H9 (cell line): ENCODE measurements around the gene ARHGEF12. TPM values are rescaled to one million over a fixed set of nuclear protein-coding genes. Genes with fewer than 3 reads are reported as not detected.

Experiments
- DNase-seq: peaks from one replicate; pipeline ENCODE4 v3.0.0-alpha.2; 2017
- H2AFZ ChIP-seq: one replicate; pipeline ENCODE4 v1.6.1; 2013; ENCODE audit warnings: mild to moderate bottlenecking, low read length, control low read depth, moderate library complexity
- H2AK5ac ChIP-seq: 2 replicates; pipeline ENCODE4 v1.6.1; 2013; ENCODE audit warnings: low read length, control low read depth, mixed read lengths; ENCODE audit not compliant: insufficient read length
- H2BK120ac ChIP-seq: one replicate; pipeline ENCODE4 v1.6.1; 2013; ENCODE audit warnings: low read depth, mild to moderate bottlenecking, low read length, control low read depth, inconsistent platforms; ENCODE audit not compliant: poor library complexity, severe bottlenecking
- H2BK12ac ChIP-seq: 2 replicates; pipeline ENCODE4 v1.6.1; 2013; ENCODE audit warnings: low read length, control low read depth, mixed read lengths, low read depth; ENCODE audit not compliant: insufficient read length
- H2BK15ac ChIP-seq: 2 replicates; pipeline ENCODE4 v1.6.1; 2013; ENCODE audit warnings: low read depth, low read length, control low read depth
- H2BK20ac ChIP-seq: one replicate; pipeline ENCODE4 v1.6.1; 2013; ENCODE audit warnings: low read depth, mild to moderate bottlenecking, low read length, control low read depth, inconsistent platforms; ENCODE audit not compliant: poor library complexity, severe bottlenecking
- H2BK5ac ChIP-seq: 2 replicates; pipeline ENCODE4 v1.6.1; 2013; ENCODE audit warnings: low read length, control low read depth, mixed read lengths; ENCODE audit not compliant: insufficient read length
- H3K14ac ChIP-seq: 2 replicates; pipeline ENCODE4 v1.6.1; 2013; ENCODE audit warnings: low read length, control low read depth; ENCODE audit not compliant: insufficient read depth
- H3K18ac ChIP-seq: 2 replicates; pipeline ENCODE4 v1.6.1; 2013; ENCODE audit warnings: low read depth, mild to moderate bottlenecking, mixed read lengths, low read length, control low read depth; ENCODE audit not compliant: insufficient read length
- H3K23ac ChIP-seq: 2 replicates; pipeline ENCODE4 v1.6.1; 2013; ENCODE audit warnings: low read length, control low read depth, mixed read lengths, low read depth; ENCODE audit not compliant: insufficient read length
- H3K23me2 ChIP-seq: 2 replicates; pipeline ENCODE4 v1.6.1; 2013; ENCODE audit warnings: low read depth, mild to moderate bottlenecking, mixed read lengths, low read length, control low read depth; ENCODE audit not compliant: insufficient read length, poor library complexity, severe bottlenecking
- H3K27ac ChIP-seq: 2 replicates; pipeline ENCODE4 v1.5.1; 2013; ENCODE audit warnings: low read length, control low read depth, mixed read lengths, low read depth; ENCODE audit not compliant: insufficient read length
- H3K27me3 ChIP-seq: 2 replicates; pipeline ENCODE4 v1.6.1; 2013; ENCODE audit warnings: low read length, control low read depth, inconsistent platforms; ENCODE audit not compliant: insufficient read depth
- H3K4ac ChIP-seq: 2 replicates; pipeline ENCODE4 v1.6.1; 2013; ENCODE audit warnings: low read depth, mild to moderate bottlenecking, control low read depth, inconsistent platforms, low read length, moderate library complexity
- H3K4me1 ChIP-seq: 2 replicates; pipeline ENCODE4 v1.6.1; 2013; ENCODE audit warnings: low read length, control low read depth, inconsistent platforms; ENCODE audit not compliant: insufficient read depth
- H3K4me2 ChIP-seq: 2 replicates; pipeline ENCODE4 v1.6.1; 2013; ENCODE audit warnings: low read length, control low read depth, mixed read lengths; ENCODE audit not compliant: insufficient read length, insufficient read depth
- H3K56ac ChIP-seq: 2 replicates; pipeline ENCODE4 v1.6.1; 2013; ENCODE audit warnings: low read depth, mild to moderate bottlenecking, mixed read lengths, low read length, control low read depth; ENCODE audit not compliant: insufficient read length
- H3K79me1 ChIP-seq: 2 replicates; pipeline ENCODE4 v1.6.1; 2013; ENCODE audit warnings: low read depth, mild to moderate bottlenecking, moderate library complexity, low read length, control low read depth, inconsistent platforms; ENCODE audit not compliant: insufficient read depth, poor library complexity, severe bottlenecking
- H3K79me2 ChIP-seq: 2 replicates; pipeline ENCODE4 v1.6.1; 2013; ENCODE audit warnings: low read length, control low read depth, inconsistent platforms; ENCODE audit not compliant: insufficient read depth
- H3K9ac ChIP-seq: 2 replicates; pipeline ENCODE4 v1.6.1; 2013; ENCODE audit warnings: low read length, control low read depth, mixed read lengths; ENCODE audit not compliant: insufficient read length; ENCODE audit errors: extremely low read depth
- H3K9me3 ChIP-seq: one replicate; pipeline ENCODE4 v1.6.1; 2013; ENCODE audit warnings: low read depth, low read length, inconsistent platforms; ENCODE audit not compliant: control insufficient read depth
- H3T11ph ChIP-seq: one replicate; pipeline ENCODE4 v1.6.1; 2013; ENCODE audit warnings: mild to moderate bottlenecking, low read length, control low read depth, inconsistent platforms
- H4K20me1 ChIP-seq: one replicate; pipeline ENCODE4 v1.6.1; 2013; ENCODE audit not compliant: control insufficient read depth, insufficient read length, insufficient read depth
- H4K5ac ChIP-seq: 2 replicates; pipeline ENCODE4 v1.6.1; 2013; ENCODE audit warnings: low read depth, mild to moderate bottlenecking, mixed read lengths, low read length, control low read depth; ENCODE audit not compliant: insufficient read length
- H4K8ac ChIP-seq: replicated peaks from 2 replicates; pipeline ENCODE4 v1.6.1; 2013; ENCODE audit warnings: low read length, control low read depth, mixed read lengths, low read depth; ENCODE audit not compliant: insufficient read length
- H4K91ac ChIP-seq: 2 replicates; pipeline ENCODE4 v1.6.1; 2013; ENCODE audit warnings: low read depth, mild to moderate bottlenecking, moderate library complexity, mixed read lengths, low read length, control low read depth; ENCODE audit not compliant: insufficient read length
- H3K27ac Mint-ChIP-seq, 3 experiments: 2 replicates in 2 of 3; 3 replicates in 1 of 3; pipeline ENCODE4 v1.8.0; 2020 to 2021; ENCODE audit warnings: mixed read lengths in 3 of 3, mild to moderate bottlenecking in 1 of 3, moderate library complexity in 1 of 3
- H3K27me3 Mint-ChIP-seq: 2 replicates; pipeline ENCODE4 v1.8.0; 2021; ENCODE audit warnings: low read depth, mild to moderate bottlenecking, moderate library complexity, mixed read lengths
- H3K36me3 Mint-ChIP-seq, 3 experiments: 2 replicates in 2 of 3; 3 replicates in 1 of 3; pipeline ENCODE4 v1.8.0; 2020 to 2021; ENCODE audit warnings: low read depth in 3 of 3, mixed read lengths in 3 of 3; ENCODE audit not compliant: insufficient read depth in 1 of 3
- H3K4me1 Mint-ChIP-seq, 2 experiments: 2 replicates each; pipeline ENCODE4 v1.8.0; 2020; ENCODE audit warnings: mixed read lengths in 2 of 2
- H3K4me3 Mint-ChIP-seq, 2 experiments: 2 replicates in 1 of 2; 3 replicates in 1 of 2; pipeline ENCODE4 v1.8.0; 2020 to 2021; ENCODE audit warnings: mild to moderate bottlenecking in 2 of 2, mixed read lengths in 2 of 2, moderate library complexity in 1 of 2
- H3K9me3 Mint-ChIP-seq, 2 experiments: 2 replicates in 1 of 2; 3 replicates in 1 of 2; pipeline ENCODE4 v1.8.0; 2020; ENCODE audit warnings: mild to moderate bottlenecking in 2 of 2, mixed read lengths in 2 of 2, moderate library complexity in 1 of 2
- WGBS: extraction: QIAGEN DNeasy Blood & Tissue Kit; methylation state at CpG from one replicate; pipeline ENCODE4 v1.1.7; 2013; ENCODE audit warnings: missing lambda C conversion rate, low lambda C conversion rate, mixed read lengths; ENCODE audit not compliant: insufficient read length; ENCODE audit errors: extremely low coverage; 5-methylcytosine and 5-hydroxymethylcytosine counted together
- total RNA-seq: library from RNA; stranded (reverse); gene quantifications from 2 replicates; pipeline ENCODE4 v1.2.1, GENCODE V29; 2021
- TF ChIP-seq, protein P1 (sequence below): fragments of 200-600 bp; sonication (generic); conservative IDR thresholded peaks from 3 replicates; pipeline ENCODE4 v1.8.0; 2021; ENCODE audit warnings: antibody characterized with exemption, mild to moderate bottlenecking

Gene ARHGEF12
- total RNA-seq, 1 experiment from 2014 or later = 27.0 TPM

DNA sequence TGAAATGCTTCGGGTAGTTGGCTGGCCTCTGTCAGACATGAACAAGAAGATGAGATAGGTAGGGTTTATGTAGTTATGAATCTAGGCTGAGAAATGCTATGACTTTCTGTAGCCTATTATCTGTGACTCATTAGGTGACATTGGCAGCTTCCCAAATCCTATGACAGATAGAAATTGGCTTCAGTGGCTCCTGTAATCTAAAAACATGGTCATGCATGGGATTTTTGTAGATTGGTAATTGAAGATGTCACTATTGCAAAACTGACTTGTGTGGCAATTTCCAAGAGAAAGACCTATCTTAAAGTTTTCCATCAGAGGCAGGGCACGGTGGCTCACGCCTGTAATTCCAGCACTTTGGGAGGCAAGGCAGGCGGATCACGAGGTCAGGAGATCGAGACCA is 145.9 kb downstream of the ARHGEF12 start:
- no peak overlapping the region for H3K4ac ChIP-seq
- no peaks in the 10 kb centered on the region for H3K23me2 ChIP-seq
- H3T11ph ChIP-seq = no peak overlapping the region
- no peak overlapping the region for H2BK15ac ChIP-seq
- TF ChIP-seq, protein P1, sequence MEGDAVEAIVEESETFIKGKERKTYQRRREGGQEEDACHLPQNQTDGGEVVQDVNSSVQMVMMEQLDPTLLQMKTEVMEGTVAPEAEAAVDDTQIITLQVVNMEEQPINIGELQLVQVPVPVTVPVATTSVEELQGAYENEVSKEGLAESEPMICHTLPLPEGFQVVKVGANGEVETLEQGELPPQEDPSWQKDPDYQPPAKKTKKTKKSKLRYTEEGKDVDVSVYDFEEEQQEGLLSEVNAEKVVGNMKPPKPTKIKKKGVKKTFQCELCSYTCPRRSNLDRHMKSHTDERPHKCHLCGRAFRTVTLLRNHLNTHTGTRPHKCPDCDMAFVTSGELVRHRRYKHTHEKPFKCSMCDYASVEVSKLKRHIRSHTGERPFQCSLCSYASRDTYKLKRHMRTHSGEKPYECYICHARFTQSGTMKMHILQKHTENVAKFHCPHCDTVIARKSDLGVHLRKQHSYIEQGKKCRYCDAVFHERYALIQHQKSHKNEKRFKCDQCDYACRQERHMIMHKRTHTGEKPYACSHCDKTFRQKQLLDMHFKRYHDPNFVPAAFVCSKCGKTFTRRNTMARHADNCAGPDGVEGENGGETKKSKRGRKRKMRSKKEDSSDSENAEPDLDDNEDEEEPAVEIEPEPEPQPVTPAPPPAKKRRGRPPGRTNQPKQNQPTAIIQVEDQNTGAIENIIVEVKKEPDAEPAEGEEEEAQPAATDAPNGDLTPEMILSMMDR = no peak
- no peaks in the 10 kb centered on the region for H3K79me1 ChIP-seq
- H2BK5ac ChIP-seq = no peak overlapping the region
- H3K27ac ChIP-seq = no peak overlapping the region
- no peak overlapping the region for H4K8ac ChIP-seq
- H3K56ac ChIP-seq = no peak overlapping the region
- H2BK12ac ChIP-seq = no peak overlapping the region
- no peak overlapping the region for H3K23ac ChIP-seq
- H3K14ac ChIP-seq = no peak overlapping the region
- no peak overlapping the region for H3K18ac ChIP-seq
- no peak overlapping the region for H2AK5ac ChIP-seq
- H2BK20ac ChIP-seq = no peak overlapping the region
- H3K4me3 Mint-ChIP-seq = no peak overlapping the region
- no peak overlapping the region; a peak in 1 of 7 replicates for H3K27ac Mint-ChIP-seq
- no peaks in the 10 kb centered on the region for H3K27me3 ChIP-seq
- no peaks in the 10 kb centered on the region for H3K79me2 ChIP-seq
- no peaks in the 10 kb centered on the region for H3K9me3 Mint-ChIP-seq
- no peak overlapping the region for H2BK120ac ChIP-seq
- no CpG with 5 or more reads among the region's 6 CpGs for WGBS
- DNase-seq = no peak
- no peaks in the 10 kb centered on the region for H3K4me1 ChIP-seq
- H3K4me2 ChIP-seq = no peak overlapping the region
- H3K9me3 ChIP-seq = no peaks in the 10 kb centered on the region
- no peaks in the 10 kb centered on the region for H3K4me1 Mint-ChIP-seq
- H3K9ac ChIP-seq = no peak overlapping the region
- H3K36me3 Mint-ChIP-seq = peaks cover 18 to 63% (median 51%) of the 10 kb centered on the region in 3 experiments; a peak in 6 of 7 replicates
- no peaks in the 10 kb centered on the region for H4K20me1 ChIP-seq
- no peaks in the 10 kb centered on the region for H3K27me3 Mint-ChIP-seq
- H4K5ac ChIP-seq = no peak overlapping the region
- H2AFZ ChIP-seq = no peak overlapping the region
- no peak overlapping the region for H4K91ac ChIP-seq
